Endometrium (tissue), 2 donors: Measurements from ENCODE around the gene SORCS2.

Source experiments
- FAIRE-seq: peaks from 2 replicates; lab custom pipeline; 2012; peaks lifted over from hg19 to GRCh38; lab: Jason Lieb, UNC
- donor health status: control.
- donor health status: control.

SORCS2 gene

DNA sequence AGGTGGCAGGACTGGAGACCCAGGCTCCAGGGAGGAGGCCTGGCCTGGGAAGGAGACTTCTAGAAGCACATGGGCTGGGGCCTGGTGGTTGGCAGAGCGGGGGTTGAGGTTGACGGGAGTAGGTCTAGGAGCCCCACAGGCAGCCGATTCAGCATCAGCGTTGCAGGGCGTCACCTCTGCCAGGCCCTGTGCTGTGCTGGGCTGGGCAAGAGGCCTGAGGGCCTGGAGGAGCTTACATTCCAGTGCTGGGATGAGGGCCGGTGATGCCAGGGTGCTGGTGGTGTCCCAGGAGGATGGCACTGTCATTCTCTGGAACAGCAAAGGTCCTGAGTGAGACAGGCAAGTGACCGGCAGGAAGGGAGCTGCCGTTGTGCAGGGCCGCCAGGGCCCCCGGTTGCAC is 76.6 kb downstream of the SORCS2 start:
- no peak for FAIRE-seq

DNA sequence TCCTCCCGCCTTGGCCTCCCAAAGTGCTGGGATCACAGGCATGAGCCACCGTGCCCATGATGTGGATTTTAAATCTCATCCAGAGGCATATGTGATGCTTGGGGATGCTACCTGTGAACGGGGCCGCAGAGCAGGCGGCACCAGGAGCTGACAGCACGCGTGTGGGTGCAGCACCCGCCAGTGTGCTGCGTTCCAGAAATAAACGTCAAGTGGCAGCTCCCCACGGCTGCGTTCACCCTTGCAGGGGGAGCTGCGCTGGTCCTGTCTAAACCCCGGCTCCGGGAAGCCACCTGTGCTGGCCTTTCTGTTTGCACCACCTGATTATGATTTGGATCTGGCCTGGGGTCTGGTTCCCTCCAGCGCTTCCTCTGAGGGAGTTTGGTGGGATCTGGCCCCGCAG is 77.8 kb downstream of the SORCS2 start:
- no peak for FAIRE-seq

DNA sequence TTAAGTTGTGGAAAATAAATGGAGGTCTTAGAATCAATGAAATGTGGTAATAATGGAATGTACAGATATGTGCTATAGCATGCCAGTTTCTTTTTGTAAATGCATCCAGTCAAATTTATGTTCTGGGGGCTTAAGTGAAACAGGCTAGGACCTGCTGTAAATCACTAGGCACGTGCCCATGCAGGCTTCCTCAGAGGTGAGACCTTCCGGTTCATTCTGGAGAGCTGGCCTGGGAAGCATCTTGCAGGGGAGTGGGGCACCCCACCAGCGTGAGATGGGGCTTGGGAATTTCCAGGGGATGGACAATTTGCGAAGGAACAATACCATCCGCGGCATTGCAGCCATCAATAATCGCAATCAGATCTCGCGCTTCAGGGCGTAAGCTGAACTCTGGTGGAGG is 80.1 kb downstream of the SORCS2 start:
- no peak for FAIRE-seq

- no peak for FAIRE-seq
Observed at GRCh38 chr4:7273738-7274297, 81.5 kb downstream of the SORCS2 start.

DNA sequence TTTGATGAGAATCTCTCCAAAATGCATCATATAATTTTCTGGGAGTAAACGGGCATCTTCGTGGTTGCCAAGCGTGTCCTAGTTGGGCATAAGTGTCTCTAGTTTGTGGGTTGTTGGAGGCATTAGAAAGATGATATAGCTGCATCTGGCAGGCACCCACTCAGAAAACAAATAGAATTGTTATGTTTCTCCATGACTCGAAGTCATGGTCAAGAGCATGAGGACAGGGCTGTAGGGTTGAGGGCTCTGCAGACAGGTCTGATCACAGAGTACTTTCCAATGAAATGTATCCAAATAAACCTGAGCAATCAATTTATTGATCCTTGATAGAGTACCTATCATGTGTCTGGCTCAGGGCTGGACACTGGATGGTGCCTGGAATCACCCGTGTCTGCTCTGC is 82.7 kb downstream of the SORCS2 start:
- FAIRE-seq, result no peak

DNA sequence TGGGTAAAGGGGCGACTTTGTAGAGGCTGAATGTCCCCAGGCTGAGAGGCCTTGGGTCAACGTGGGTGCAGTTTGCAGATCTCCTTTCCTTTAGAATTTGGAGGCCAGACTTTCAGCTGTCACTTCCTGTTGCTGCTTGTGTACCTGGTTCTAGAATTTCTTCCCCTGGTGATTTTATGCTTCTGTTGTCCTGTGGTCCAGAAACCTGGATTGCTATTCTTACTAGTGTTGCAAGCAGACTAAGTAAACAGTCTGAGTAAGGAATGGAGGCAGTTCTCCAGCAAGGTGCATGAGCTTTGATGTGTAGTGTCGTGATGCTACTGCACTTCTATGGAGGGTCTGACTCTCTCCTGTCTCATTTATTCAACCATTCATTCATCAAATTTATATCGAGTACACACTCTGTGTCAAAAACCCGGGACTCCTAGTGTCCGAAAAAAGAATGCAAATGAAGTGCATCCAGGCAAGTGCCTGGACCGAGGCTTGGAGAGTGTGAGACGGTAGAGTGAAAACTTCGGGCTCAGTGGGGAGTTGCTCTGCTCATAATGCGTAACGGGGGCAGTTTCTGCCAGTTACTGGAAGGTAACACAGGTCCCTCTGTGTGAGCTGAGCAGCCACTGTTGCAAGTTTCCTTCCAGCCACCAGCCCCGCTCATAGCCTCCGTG is 83.3 kb downstream of the SORCS2 start:
- FAIRE-seq, result no peak

GRCh38 chr4:7276515-7276914 is 84.2 kb downstream of the SORCS2 start:
- FAIRE-seq, result no peak

- FAIRE-seq, result no peak
Observed at GRCh38 chr4:7278071-7278765, 85.9 kb downstream of the SORCS2 start.

DNA sequence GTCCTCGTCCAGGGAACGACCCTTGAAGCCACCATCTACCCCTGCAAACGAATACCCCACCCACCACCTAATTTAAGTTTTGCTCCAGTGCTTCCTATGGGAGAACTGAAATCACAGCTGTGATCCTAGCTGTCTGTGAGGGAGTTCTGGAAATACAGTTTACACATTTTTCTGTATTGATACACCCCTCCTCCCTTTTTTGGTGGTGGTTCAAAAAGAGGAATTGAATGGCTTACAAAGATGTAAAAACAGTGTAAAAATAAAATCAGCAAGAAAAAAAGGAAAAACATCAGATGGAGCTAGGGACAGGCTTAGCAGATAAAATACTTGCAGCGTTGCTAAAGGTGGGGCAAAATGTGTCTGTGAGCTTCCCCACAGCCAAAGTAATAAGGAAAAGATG is 86.6 kb downstream of the SORCS2 start:
- FAIRE-seq, result no peak

- FAIRE-seq, result no peak
Observed at GRCh38 chr4:7279902-7280301, 87.6 kb downstream of the SORCS2 start.

DNA sequence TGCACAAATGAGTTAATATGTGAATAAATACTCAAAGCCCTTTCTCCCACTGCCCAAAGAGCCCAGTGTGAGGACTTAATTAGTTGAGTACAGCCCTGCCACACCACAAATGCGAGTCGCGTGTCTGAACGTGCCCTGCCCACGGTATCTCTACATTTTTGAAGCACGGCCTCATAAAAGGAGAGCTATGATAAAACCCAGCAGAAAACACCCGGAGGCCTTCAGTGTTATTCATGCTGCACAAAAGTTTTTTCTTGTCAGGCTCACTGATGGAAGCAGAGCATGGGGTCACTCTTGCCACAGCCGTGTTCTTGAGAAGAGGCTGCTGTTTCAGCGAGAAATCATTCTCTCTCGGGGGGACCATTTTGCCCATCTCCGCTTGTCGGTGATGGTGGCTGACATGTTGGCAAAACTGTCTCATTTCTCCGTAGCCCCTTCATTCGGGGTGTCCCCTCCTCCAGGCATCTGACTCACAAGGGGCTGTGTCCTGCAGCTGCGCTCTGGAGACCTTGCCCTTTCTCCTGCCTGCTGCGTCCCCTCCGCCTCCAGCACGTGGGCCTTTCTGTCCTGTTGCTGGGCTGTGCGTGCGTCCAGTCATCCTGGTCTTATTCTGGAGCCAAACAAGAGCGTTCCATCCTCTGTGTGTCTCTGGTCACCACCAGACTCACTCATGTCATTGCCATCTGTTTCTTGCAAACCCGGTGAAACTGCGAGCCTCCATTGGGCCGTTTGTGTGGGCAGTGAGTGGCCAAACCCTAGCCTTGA is 88.8 kb downstream of the SORCS2 start:
- FAIRE-seq, result no peak

GRCh38 chr4:7281691-7282665 is 89.6 kb downstream of the SORCS2 start:
- FAIRE-seq, result no peak

DNA sequence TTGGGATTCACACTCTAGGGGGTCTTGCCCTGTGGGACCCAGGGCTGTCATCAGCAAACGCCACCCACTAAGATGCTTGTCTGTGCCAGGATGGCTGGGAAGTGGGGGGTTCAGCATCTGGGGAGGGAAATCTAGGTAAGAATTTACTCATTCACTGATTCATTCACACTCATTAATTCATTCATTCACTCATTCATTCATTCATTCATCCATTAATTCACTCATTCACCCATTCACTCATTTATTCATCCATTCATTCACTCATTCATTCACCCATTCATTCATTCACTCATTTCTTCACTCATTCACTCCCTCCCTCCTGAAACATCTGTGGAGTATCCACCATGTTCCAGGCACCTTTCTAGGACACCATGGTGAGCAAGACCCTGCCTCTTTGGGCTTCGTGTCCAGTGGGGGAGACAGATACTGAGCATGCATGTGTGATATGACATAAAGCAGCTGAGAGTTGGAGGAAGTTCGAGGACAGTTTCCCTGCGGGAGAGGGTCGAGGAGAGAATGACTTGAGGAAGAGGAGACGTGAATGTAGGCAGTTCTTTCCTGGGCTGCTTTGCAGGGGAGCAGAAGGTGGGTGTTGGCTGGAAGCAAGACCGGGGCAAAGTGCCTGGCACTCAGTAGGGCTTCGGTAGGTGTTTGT is 90.6 kb downstream of the SORCS2 start:
- no peak for FAIRE-seq

GRCh38 chr4:7285244-7286094 is 93.1 kb downstream of the SORCS2 start:
- FAIRE-seq, result no peak

GRCh38 chr4:7286170-7286569 is 93.8 kb downstream of the SORCS2 start:
- FAIRE-seq, result no peak

DNA sequence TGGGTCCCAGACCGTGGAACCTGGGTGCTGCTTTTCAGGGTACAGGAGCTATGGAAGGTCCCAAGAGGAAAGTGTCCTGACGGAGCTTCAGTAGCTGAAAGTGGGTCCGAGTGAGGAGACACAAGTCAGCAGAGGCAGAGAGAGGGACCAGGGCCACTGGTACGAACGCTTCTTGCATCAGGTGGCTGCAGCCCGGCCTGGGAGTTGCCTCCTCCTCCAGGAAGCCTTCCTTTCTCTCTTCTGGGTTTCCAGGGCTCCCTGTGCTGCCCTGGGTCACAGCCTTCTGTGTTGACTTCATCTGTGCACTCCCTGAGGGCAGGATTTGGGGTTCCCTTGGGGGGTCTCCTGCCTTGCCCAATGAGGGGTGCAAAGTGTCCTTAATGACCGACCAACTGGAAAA is 94.5 kb downstream of the SORCS2 start:
- no peak for FAIRE-seq

DNA sequence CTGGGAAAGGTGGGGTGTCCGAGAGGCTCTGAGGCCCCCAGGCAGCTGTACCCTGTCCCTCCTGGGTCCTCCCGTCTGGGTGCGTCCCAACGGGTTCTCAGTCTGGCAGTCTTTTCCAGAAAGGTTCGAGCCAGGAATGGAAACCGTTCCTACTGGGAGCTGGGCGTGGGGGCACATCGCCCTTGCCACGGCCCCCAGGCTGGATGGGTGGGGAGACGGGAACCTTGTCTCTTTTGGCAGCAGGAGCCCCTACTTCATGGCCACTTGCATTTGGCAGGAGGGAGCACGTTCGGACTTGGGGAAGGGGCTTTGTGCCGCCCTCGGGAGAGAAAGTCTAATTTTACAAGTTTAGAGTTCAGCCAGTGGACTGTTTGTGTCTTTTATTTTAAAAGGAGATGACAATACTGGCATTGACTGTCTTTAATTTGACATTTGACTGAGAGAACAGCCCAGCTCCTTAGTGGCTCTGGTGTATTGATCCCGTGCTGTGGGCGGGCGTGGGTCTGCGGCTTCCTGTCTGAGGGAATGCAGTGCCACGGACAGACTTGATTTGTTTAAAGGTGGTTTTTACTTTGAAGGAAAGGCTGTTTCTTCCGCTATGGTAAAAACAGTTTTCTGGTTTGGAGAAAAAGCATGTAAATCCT is 95.1 kb downstream of the SORCS2 start:
- FAIRE-seq, result no peak

- FAIRE-seq, result no peak
Observed at GRCh38 chr4:7287918-7288280, 95.6 kb downstream of the SORCS2 start.

DNA sequence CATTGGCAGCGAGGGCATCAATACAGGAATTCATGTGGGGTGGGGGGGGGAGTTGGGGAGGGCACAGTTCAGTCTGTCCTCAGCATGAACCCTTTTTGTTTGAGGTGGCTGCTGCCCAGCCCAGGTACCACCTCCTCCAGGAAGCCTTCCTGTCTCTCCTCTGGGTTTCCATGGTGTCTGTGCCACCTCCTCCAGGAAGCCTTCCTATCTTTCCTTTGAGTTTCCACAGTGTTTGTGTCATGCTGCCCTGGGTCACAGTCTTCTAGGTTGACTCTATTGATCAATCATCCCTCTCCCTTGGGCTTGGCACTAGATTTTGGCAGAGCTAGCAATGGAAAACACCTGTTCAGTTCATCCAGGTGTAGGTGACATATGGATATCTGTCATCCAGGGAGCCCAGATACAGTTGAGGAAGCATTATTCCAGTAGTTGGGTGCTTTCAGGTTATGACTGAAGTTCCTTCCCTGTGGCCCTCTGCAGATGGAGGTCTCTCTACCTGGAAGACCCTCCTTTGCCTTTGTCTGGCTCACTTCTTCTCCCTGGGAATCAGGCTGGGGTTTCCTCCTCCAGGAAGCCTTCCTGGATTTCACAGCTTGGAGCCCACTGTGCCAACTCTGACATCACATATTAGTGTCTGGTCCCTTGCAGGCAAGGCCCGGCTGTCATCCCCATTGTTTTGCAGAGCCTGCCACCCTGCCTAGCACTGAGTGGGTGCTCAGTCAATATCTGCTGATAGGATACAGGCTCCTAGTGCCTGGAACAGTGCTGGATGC is 96.6 kb downstream of the SORCS2 start:
- no peak for FAIRE-seq
